OCI-LY7 (cell line): Measurements from ENCODE around the gene PLEKHG4B.

Experiments
- CTCF ChIP-seq: fragments of 200-600 bp; sonication (generic); conservative IDR thresholded peaks from 2 replicates; pipeline ENCODE4 v1.5.1; 2014; ENCODE audit warnings: mild to moderate bottlenecking, antibody characterized with exemption, low read length, moderate library complexity, mixed read lengths
- EZH2phosphoT487 ChIP-seq: fragments of 200-600 bp; sonication (generic); IDR thresholded peaks from 2 replicates; pipeline ENCODE4 v1.6.1; 2018; ENCODE audit warnings: low read depth, borderline replicate concordance, mild to moderate bottlenecking, mixed run types, antibody characterized with exemption, low read length, moderate library complexity, mixed read lengths

- no peak for TF ChIP-seq CTCF
- no peak for TF ChIP-seq EZH2phosphoT487
Observed at GRCh38 chr5:190366-191035, 98.5 kb downstream of the PLEKHG4B start.
